IPS-11a (cell line): ENCODE results near the gene SP140L.
"Not testable (repeated sequence)": the region's sequence is repeated elsewhere in the genome, so short reads cannot be mapped to it uniquely, and the experiment has no call there.

Source experiments
- H3K4me3 ChIP-seq: one replicate; pipeline ENCODE4 v1.5.1; 2013; ENCODE audit warnings: low read depth, low read length, control low read depth

Gene SP140L

DNA sequence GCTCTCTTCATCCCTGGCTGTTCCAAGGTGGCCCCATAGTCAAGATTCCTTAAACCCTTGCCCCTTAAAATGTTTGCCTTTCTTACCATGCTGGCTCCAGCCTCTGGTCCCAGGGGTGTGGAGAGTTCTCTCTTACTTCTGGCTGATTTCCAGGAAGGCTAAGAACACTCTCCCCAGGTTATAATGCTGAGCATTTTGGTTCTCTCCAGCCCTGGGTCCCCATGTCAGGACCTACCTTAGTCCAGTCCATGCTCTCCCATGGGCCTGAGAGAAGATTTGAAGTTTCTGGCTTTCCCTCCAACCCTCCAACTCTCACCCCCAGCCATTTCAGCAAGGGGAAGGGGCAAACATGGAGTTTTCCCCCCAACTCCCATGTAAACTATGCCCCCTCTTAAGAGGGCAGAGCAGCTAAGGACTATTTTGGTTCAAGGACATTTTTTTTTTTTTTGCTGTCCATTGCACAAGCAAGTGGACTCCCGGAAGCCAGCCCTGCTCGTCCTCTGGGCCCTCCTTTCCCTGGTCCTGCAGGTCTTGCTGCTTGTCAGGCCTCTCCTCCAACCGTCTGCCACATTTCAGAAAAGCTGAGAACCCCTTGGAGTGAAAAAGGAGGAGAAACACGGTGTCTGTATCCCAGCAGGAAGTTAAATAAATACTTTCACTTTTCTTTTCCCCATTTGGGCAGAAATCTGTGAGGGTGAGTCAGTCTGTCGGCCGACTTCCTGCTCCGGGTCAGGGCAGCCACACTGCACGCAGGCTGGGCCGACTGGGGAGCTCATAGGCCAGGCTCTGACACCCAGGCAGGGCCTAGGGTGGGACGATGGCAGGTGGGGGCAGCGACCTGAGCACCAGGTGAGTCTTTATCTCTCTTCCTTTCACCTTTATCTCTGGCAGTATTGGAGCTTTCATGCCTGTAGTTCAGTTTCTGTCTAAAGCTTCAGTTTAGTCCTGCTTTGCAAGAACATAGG, at the start of gene SP140L:
Gene SP140L, plus strand, starts transcription at position 741 of the 965 bp plus-strand sequence. Its CDS starts 77 bp downstream, at position 818.
- no peak within 1 kb of the TSS for H3K4me3 ChIP-seq

DNA sequence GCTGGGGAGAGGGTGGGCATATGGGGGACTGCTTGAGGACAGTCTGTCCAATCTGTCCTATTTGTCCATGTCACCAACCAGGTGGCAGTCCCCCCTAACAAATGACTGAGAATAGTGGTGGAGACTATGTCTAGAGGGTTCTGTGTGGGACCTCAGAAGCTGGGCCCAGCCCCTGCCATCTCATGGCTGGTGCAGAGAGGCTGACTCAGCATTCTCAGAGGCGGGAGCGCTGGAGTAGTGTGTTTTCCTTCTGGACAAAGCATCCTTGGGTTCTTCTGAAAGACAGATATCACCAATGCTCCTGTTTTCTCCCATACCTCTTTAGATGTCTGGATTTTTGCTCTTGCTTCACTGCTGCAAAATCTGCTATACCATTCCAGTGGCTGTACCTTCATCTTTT, 44.1 kb upstream of the SP140L start:
- H3K4me3 ChIP-seq = no peak overlapping the region

DNA sequence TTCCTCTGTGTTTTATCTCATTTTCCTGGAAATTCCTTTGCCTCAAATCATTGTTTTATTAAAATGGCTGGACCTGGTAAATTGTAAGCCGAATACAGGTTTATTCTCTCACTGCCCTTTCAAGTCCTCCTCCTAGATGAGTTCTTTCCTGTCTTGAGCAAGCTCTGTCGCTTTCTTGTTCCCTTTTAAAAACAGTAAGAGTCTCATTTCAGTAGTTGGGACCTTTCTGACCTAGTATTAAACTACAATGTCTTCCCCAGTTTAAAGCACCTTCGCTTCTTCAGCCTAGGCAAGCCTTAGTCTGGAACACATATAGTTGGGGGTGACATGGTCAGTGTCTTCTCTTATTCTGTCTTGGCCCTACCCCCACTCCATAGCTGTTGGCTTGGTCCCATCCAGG, 40.9 kb upstream of the SP140L start:
- no peak overlapping the region for H3K4me3 ChIP-seq

DNA sequence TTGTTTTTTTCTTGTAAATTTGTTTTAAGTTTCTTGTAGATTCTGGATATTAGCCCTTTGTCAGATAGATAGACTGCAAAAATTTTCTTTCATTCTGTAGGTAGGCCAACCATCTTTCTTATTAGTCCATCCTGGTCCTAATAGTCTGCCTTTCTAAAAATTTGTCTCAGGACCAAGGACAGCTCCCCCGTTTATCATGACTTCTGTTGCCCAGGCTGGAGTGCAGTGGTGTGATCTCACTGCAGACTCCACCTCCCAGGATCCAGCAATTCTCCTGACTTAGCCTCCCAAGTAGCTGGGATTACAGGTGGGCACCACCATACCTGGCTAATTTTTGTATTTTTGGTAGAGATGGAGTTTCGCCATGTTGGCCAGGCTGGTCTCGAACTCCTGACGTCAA, 37.7 kb upstream of the SP140L start:
- H3K4me3 ChIP-seq = not testable (repeated sequence)

DNA sequence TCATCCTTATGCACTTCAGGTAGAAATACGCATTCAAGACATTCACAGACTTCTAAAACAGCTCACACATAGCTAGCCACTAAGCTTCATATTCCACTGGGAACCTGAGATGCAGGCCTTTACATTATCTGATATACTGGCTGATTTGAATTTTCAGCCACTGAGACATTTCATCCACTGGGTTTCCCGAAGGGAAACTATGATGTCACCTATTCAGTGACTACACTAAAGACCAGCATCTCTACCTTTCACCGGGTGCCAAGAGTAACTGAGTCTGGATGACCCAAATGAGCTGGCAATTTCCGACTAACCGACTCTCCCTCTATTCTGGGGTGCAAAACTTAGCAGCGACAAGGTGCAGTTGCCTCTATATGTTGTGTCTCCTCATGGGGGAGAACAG, 31.8 kb upstream of the SP140L start:
- no peak overlapping the region for H3K4me3 ChIP-seq

DNA sequence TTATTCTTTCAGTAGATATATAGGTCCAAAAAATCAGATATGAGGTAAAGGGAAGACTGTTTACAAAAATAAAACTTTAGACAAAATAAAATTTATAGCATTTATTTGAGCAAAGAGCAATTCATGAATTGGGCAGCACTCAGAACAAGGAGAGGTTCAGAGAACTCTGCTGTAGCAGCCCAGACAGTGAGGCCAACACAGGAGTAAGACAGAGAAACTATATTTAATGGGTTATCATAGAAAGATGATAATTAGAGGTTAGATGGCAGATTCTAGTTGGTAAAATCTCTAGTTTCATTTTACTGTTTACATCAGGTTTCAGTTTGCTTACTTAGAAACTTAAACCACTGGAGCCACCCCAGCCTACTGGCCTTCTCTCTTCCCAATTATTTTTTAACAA, 30.1 kb upstream of the SP140L start:
- H3K4me3 ChIP-seq = no peak overlapping the region

DNA sequence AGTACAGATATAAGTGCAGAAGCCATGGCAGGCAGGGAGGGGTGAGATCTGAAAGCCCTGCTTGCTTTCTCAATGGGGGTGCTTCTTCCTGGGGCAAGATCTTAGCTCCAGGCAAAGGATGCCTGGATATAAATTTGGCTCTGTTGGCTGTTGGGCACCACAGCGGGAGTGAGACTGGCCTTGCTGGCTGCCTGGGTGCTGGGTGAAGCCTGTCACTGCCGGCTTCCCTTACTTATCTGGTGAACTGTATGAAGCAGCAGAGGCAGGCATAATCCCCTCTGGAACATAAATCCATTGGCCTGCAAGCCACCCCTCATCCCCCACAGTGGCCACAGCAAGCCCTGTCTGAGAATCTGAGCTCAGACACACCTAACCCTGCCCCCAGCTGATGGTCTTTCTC, 27.4 kb upstream of the SP140L start:
- H3K4me3 ChIP-seq = no peak overlapping the region

DNA sequence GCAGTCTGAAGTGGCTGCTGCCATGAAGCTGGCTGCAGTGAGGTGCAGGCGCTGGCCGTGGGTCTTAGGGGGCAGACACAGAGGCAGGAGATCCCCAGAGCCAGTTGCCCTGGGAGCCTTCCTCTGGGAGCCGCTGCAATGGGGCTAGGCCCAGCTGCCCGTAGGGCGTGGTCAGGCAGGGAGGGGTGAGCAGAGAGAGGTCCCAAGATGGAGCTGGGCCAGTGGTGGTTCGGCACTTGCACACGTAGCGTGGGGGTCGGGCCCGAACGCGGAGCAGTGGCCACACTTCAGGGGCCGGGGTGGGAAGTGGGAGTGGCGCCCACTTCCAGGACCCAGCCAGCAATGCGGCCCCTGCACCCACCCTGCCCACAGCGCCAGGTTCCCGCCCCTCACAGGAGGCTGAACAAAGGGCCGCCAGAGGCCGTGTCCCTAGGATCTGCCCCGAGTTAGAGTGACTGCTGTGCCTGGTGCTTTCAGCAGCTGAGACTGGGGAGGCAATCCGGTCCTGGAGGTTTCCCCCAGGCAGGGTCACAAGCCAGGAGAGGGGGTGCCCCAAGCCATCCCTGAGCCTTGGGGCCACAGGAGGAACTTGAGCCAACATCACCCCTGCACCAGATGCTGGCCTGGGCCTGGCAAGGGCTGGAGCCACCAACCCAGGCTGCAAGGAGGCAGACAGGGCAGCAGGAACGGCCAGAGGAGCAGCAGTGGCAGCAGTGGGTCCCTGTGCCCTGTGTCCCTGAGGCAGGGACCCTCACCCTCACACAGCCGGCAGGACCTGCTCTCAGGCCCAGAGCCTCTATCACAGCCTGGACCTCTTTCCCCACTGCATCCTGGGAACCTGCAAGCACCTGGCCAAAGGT, 21.3 kb upstream of the SP140L start:
- no peak overlapping the region for H3K4me3 ChIP-seq

DNA sequence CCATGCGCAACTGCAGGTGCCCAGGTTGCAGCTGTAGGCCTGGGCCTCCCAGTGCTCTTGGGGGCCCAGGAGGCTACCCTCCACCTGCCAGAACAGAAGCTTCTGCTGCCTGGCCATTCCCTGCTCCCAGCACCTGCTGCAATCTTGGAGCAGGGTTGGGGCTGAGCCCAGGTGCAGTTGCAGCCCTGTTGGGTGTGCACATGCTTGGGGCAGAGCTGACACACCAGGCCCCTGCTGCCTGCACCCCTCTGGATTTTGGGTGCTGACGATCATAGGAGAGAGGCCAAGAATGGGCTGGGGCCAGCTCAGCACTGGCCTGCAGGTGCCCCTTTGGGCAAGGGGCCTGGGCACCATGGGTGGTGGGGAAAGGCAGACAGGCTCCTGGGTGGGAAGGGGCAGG, 20.5 kb upstream of the SP140L start:
- H3K4me3 ChIP-seq = no peak overlapping the region

DNA sequence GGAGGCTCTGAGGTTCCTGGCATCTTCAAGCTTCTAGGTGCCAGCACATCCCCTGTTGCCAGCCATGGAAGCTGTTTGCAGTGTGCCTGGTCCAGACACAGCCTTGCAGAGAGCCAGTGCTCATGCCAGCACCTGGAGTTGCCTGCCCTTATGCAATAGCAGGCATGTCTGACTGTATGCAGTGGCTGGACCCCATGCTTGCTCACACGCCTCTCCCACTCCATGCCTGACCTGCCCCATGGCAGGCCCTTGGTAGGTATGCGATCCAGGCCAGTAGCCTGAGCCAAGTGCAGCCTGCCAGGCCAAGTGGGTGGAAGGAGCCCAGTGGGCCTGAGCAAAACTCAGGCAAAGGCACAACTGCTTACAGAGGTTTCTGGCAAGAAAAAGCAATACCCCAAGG, 19.5 kb upstream of the SP140L start:
- no peak overlapping the region for H3K4me3 ChIP-seq

DNA sequence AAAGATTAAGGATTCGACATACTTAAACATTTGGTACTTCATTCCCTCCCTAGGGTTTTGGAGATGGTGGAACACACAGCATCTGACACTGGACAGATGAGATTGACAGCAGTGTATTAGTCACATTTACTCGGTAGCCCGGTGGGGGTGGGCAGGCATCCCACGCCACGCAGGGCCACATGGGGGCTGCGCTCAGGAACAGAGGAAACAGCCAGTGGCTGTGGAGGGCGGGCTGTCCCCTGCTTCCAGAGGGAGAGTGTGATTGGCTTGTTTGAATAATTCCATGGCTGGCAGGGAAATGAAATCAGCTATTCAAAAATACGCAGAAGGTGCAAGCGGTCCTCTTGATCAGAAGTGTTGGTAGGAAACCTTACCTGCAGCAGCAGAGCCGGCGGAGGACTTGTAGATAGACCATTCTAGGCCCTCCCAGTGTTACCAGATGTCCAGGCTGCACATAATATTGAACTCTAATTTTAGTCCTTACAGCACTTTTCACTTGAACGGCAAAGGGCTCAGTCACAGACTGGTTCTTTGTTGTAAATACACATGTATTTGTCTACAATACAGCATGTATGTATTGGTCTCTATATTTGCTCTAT, 18.5 kb upstream of the SP140L start:
- no peak overlapping the region for H3K4me3 ChIP-seq

DNA sequence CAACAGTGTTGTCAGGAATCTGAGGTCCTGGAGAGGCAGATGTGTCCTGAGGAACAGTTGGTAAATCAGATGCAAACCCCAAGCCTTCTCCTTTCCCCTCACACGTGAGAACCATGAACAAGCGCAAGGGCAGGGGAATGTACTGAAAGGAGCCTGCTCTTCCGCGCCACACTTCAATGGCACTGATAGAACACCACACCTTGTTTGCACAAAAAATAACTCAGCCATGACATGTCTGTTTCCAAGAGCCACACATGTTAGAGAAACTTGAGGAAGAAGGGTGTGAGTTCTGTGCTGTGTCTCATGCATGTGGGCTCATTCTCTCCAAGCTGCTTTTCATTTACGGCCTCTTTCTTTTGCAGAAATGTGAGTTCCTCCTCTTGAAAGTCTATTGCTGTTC, 16.2 kb upstream of the SP140L start:
- not testable (repeated sequence) for H3K4me3 ChIP-seq

DNA sequence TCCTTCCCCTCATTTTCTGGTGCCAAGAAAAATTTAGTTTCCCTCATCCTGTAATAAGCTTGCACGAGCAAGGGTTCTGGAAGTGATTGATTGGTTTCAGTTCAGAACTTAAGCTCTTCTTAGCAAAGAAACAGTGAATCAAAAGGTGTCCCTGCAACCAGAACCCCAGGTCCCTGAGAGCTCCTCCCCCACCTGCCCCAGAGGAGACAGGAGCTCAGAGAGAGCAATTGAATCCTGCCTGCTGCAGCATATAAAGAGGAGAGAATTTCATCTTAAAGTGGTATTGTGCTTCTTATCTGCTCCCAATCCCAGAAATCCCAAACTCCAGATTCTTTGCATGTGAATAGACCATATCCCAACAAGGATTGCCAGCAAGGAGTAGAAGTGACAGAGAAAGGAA, 15.4 kb upstream of the SP140L start:
- H3K4me3 ChIP-seq = not testable (repeated sequence)

DNA sequence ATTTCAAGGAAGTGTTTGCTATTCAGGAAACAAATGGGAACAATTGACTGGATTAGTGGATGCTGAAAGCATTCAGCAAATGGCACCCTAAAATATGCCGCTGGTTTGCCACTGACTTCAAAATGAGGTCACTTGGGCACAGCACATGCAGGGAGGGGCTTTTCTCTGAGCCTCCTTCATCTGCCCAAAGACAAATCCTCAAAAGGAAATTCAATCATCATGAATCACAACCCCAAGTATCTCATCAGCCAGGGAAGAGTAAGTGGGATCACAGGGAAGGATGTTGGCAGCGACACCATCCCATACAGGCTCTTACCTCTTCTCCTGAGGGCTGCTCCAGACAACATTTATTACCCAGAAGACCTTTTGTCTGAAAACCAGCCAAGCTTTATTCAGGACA, 14.4 kb upstream of the SP140L start:
- H3K4me3 ChIP-seq = no peak overlapping the region

DNA sequence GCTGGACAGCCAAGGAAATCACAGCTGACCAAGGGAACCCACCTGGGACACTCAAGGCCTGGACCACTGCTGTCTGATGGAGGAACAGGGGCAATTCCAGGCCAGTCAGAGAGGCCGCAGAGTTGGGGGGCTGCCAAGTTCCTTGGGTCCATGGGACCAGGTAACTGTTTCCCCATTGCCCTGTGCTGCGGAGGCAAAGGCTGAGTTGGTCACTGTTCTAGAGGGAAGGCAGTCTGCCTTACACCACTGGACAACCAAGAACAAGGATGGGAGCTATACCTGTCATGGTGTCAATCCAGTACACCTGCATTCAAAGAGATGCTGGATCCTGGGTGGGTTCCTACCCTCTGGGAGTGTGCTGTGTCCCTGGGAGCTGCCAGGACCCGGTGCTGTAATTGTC, 9.6 kb upstream of the SP140L start:
- no peak overlapping the region for H3K4me3 ChIP-seq

DNA sequence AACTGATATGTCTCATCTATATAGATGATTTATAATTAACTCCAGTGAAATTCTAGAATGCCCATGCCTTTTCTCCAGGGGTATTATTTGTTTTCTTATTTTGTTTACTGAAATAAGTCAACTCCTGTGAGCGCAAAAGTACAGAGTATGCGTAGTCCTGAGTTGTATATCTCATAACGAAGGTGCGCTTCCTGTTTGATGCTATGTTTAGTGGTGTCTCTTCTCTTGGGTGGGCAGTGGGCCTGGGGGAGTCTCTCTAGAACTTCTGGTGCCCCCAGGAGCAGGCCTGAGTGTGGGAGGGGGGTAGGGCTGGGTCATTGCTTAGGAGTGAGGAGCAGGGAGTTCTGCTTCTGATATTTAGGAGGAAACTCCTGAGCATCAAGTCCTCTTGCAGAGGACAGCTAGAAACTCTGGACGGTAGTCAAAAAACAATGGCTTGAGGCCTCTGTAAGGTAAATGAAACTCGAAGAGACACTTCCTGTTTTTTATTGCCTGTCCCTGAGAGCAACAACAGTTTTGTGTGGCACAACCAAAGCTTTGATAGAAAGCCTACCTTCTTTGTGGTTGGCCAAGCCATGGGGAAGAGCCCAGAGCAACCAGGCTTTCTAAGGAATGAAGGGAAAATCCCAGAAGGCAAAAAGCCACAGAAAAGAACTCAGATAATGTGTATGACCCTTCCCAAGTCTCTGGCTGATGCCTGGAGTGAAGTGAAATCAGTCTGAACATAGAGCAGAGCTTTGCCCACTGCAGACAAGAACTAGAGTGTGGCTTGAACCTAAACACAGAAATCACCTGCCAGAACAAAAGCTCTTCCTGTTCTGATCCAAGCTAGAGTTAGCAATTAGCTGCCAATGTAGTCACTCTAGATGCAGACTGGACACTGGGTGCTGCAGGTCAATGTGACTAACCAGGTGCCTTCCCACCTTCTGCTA, 8.5 kb upstream of the SP140L start:
- H3K4me3 ChIP-seq = no peak overlapping the region

DNA sequence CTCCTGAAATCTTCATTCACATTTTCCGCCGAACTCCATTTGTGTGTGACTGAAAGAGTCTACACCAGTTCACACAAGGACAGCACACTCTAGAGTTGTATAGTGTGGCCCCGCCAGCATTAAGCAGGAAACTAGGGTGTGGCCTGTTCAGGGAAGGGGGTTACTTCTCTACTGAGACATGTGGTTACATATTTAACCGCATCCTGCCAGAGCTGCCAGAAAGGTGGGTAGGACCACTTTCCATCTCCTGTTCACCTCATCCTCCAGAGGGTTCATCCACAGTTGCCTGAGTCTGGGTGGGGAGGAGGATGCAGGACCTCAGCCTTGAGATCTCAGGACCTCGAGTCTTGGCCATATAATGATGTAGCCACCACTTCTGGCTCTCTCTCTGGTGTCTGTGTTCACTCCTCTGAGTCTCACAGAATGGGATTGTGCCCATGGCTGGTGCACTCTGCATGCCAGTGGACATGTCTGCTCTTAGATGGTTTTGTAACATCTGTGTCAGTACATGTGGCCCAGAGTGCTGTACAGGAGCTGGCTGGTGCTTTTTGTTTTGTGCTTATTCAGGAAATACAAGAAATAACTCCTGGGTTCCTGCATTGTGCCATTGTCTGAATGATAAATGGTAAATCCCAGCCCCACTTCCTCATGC, 7.7 kb upstream of the SP140L start:
- H3K4me3 ChIP-seq = no peak overlapping the region

DNA sequence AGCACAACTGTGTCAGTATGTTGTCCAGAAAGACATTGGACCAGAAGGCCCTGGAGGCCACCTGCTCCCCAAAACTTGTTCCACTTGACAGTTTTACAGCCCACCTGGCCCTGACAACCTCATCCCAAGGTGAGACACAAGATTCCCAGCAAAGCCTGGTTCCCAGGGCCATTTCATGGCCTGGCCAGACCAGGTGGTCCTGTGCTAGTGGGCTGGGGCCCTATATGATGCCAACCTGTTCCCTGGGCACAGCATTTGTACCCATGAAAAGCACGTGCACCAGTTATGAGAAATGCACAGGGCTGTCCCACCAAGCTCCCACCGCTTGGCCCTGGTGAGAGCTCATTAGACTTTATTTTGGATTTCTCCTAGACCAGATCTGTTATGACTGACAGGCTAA, 6.0 kb upstream of the SP140L start:
- no peak overlapping the region for H3K4me3 ChIP-seq

DNA sequence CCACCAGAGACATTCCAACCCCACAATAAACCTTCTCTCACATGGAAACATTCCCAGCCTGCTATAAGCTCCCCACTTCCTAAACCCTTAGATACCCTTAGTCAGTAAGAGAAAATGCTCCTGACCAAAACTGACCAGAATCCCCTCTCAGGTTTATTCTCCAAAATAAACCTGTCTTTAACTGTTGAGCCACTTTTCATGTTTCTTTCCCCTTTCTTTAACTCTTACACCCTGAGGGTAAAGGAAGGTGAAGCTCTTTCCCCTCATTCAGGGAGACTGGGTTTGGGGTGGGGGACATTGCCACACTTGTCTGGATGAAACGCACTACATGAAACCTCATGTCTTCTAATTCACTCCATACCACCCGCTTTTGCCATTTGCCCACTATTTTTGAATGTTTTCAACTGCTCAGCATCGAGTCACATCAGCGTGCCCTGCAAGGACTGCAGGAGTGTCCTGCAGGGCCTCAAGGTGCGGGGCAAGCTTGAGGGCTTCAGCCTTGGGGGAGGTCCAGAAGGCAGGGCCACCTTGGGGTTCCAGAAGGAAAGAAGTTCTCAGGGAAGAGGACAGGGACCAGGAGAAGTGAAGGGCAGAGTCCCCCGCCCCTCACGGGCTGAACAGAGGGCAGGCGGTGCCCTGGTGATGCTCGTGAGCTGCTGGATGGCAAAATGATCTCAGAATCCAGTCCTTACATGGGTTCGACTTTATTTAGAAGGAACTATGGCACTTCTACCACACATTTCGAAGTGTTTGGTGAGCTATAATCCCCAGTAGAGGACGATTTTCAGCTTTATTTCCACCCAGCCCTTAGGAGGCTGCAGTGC, 4.2 kb upstream of the SP140L start:
- no peak overlapping the region for H3K4me3 ChIP-seq
